HUDEP-2 (cell line): ENCODE measurements around the gene DIDO1.

Experiments used
- DNase-seq, 76 experiments: peaks; one replicate each; lab custom pipeline; 2025; ENCODE audit not compliant: unreplicated experiment in 76 of 76; lab: John Stamatoyannopoulos, UW

Gene DIDO1

DNA sequence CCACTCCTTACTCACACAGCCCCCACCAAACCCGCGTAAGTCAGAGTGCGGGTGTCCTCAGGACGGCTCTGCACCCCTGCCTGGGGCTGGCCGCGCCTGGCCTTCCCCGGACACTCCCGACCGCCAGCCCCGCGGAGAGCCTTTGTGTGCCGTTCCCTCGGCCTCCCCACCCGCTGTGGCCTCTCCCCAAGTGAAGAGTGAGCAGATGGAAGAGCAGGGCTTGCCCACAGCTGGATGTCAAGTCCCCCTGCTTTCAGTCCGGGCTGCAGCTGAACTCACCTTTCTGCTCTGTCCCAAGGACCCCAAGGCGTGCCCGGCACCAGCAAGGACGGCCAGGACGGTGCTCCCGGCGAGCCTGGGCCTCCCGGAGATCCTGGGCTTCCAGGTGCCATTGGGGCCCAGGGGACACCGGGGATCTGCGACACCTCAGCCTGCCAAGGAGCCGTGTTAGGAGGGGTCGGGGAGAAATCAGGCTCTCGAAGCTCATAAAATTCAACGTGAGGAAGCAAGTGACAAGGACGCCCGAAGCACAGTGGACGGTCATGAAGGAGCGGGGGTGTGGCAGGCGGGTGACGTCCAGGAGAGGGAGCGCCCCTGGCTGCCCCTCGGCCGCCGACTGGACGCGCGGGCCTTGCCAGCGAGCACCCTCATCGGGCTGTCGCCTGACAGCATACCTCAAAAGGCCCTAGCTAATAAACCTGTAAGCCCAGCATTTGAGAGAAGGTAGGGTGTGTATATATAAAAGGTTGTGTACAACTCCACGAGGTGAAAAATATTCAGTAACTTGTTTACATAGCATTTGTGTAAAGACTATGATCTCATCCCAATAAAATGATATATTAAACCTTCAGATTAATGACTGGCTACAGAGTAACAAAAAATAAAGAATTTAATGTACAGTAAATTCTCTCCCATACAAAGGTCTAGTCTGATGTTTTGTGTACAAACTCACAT, 85.8 kb downstream of the DIDO1 start:
- no peak for DNase-seq

- DNase-seq: no peak
Measured at GRCh38 chr20:62839816-62840215, 86.5 kb downstream of the DIDO1 start.

DNA sequence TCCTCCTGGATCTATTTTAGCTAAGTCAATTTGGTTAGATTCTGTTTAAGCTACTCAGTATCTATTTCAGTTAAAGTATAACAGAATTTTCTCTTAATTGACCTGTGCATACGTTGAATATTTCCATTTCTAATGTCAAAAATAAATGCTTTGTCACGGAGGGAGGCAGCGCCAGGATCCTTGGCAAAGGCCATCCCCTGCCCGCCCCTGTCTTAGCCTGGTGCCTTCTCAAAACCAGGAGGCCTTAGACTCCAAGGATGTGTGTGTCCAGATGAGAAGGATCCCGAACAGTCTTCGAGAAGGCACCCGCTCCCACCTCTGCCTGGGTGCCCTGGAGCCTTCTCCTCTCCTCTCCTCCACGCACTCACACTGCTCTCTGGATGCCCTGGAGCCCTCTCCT, 87.0 kb downstream of the DIDO1 start:
- DNase-seq: no peak

- DNase-seq: peak in 50 of 76 experiments; percentile 11 to 76 (median 46)
Measured at GRCh38 chr20:62838128-62838891, 88.0 kb downstream of the DIDO1 start.

DNA sequence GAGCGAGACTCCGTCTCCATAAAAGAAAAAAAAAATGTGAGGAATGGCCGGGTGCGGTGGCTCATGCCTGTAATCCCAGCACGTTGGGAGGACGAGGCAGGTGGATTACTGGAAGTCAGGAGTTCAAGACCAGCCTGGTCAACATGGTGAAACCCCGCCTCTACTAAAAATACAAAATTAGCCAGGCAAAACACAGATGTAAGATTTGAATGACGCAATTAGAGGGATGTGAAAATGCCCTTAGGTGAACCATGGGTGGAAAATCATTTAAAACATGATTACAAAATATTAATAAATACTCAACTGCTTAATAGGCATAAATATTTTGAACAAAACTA, 88.5 kb downstream of the DIDO1 start:
- DNase-seq: no peak

GRCh38 chr20:62836967-62837490, 89.3 kb downstream of the DIDO1 start:
- DNase-seq: no peak

DNA sequence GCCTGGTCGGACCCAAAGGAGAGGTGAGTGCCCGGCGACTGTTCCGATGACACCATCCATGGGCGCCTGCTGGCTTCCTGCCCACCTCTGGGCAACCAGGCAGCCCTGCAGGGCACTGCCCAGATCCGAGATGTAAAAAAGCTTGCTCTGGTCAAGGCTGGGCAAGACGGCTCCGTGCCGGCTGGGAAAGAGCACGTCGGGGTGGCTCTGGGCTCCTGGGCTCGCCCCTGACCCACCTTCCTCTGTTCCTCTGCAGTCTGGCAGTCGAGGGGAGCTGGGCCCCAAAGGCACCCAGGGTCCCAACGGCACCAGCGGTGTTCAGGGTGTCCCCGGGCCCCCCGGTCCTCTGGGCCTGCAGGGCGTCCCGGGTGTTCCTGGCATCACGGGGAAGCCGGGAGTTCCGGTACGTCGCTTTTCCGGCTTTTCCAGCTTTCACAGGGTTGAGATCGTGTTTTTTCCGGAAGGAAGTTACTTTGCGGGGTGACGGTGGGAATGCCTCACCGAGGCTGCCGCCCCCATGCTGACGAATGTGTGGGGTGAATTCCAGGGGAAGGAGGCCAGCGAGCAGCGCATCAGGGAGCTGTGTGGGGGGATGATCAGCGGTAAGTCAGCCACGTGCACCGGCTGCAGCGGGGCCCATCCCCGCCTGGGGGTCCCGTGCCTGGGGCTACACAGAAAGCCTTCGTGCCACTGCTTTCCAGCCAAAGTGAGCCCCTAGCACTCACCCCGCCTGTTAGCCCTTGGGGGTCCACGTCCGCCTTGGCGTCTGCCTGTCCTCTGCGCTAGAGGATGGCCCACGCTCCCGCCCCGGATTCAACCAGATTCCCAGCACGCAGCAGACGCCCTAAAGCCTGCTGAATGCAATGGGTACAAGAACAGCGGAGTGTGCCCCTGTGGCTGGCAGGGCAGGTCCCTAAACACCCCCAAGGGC, 90.1 kb downstream of the DIDO1 start:
- no peak for DNase-seq

DNA sequence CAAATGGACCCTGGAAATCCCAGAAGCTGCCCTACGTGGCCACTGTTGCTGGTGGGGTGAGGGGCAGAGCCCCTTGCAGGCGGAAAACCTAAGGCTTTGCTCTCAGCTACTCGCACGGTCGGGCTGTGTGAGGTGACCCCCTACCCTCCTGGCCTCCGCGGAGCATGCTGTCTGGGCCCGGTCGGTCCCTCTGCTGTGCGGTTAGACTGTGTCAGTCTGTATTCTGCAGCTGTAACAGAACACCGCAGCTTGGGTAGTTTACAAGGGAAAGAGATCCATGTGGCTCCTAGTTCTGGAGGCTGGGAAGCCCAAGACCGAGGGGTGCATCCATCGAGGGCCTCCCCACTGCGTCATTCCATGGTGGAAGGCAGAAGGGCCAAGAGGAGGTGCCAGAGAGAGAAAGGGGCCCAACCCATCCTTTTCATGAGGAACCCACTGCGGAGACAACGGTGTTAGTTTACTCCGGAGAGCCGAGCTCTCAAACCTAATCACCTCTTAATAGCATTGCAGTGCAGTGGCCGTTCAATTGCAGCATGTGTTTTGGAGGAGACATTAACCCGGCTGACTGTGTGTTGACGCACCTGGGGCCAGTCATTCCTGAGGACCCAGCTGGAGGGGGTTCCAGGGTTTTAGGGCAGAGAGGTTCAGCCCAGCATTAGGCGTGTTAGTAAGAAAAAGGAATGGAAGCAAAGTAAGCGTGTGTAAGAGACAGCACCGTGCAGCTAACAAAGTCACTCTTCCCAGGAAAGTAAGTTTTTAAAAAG, 91.2 kb downstream of the DIDO1 start:
- DNase-seq: no peak

- no peak for DNase-seq
Measured at GRCh38 chr20:62832951-62833391, 93.3 kb downstream of the DIDO1 start.

- peak in 55 of 76 experiments; percentile 5 to 63 (median 34) for DNase-seq
Measured at GRCh38 chr20:62832212-62832922, 93.9 kb downstream of the DIDO1 start.

GRCh38 chr20:62831854-62832211, 94.5 kb downstream of the DIDO1 start:
- DNase-seq: no peak

- no peak for DNase-seq
Measured at GRCh38 chr20:62831361-62831788, 94.9 kb downstream of the DIDO1 start.

DNA sequence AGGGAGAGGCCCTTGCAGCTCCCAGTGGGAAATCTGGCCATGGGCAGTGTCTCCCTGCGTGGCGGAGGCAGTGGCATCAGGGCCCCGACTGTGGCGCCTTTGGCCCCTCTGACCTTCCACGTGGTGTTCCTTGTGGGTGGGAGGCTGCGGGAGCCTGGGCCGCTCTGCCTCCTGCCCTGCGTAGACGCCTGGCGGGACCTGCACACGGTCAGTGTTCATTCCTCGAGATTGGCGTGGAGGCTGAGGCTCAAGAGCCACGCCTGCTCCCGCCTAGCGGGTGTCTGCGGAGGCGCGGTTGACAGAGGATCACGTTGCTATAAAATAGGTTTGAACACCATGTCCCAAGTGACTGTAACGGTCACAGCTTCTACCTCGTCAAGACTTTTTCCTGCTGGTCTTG, 95.5 kb downstream of the DIDO1 start:
- no peak for DNase-seq

DNA sequence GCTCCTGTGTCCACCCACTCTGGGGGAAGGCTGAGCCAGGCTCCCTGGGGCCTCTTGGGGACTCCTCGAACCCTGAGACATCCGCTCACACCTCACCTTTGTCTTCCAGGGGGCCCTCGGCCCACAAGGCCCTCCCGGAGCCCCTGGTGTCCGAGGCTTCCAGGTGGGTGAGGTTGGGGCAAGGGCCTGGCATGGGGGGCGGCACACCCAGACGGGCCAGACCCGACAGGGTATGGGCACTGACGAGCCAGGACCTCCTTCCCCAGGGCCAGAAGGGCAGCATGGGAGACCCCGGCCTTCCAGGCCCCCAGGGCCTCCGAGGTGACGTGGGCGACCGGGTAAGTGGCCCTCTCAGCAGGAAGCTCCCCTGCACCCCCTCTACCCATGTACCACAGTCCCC, 96.1 kb downstream of the DIDO1 start:
- no peak for DNase-seq

DNA sequence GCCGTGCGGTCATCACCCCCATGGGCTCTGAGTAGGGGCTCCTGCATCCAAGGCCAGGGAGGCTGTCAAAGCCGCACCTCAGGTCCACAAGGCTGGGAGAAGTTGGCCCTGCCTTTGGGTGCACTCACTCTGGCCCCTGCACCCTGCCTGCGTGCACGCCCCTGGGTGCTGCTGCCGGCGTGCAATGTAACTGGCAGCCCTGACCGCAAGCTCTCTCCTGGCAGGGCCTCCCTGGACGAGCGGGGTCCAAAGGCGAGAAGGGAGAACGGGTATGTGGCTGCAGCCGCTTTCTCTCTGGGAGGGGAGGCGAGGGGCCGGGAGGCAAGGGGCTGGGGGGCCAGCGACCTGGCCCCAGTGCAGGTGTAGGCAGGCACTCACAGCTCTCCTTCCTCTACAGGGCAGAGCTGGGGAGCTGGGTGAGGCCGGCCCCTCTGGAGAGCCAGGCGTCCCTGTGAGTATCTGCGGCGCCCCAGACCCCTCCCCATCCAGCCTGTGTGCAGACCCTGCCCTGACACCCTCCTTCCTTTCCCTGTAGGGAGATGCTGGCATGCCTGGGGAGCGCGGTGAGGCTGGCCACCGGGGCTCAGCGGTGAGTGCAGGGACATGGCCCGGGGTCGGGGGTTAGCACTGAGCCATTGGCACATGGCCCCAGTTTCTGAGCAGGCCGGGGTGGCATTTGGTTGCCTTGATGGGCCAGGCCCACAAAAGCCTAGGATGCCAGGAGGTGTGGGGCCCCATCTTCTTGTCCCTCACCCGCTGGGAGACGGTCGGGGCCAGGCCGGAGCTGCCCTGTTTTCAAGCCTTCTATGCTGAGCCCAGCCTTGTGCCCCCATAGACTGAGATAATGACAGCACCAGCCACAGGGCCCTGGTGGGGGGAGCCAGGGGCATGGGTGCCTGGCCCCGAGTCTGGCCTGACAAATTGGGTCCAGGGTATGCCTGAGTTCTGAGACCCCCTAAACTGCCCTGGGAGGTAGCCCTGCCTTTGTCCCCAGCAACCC, 96.8 kb downstream of the DIDO1 start:
- no peak for DNase-seq

DNA sequence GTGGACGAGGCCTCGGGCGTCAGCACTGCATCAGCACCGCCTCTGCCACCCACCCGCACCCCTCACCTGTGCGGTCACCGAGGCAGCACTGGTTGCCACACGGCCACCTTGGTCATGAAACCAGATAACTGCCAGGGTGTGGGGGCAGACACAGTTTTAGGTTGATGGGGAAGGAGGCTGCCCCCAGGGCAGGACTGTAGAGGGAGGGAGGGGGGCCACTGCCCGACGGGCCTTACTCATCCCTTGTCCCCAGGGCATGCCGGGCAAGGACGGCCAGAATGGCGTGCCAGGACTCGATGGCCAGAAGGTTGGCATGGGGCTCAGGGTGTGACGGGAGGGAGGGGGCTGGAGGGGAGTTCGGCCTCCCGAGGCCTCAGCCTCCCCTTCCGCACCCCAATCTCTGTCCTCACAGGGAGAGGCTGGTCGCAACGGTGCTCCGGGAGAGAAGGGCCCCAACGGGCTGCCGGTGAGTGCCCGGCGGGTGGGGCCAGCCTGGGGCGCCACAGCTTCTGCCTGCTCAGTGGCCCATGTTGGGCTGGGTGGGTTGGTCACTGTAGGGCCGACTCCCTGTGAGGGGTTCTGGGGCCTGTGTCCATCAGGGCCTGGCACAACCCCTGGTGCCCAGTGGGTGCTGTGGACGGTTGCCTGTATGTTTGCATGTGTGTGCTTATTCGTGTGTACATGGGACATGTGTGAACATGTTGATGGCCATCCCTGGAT, 97.6 kb downstream of the DIDO1 start:
- DNase-seq: no peak

DNA sequence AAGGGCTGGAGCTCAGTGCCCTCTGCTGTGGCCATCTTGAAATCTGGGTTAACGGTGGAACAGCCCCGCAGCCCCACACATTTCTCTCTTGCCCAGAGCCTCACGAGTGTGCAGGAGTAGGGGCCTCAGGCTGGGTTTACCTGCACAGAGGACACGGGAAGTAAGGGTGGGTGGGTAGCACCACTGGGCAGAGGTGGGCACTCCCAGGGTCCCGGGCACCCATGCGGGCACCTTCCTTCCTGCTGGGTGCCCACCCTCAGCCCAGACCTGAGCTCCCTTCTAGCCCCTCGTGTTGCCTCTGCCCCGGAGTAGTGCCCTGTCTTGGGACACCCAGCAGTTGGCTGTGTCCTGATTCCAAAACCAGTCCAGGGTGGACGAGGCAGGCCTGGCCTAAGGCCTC, 98.3 kb downstream of the DIDO1 start:
- no peak for DNase-seq
